GM19438 (cell line): ENCODE data around the gene TNIP1.

Experiments
- ATAC-seq: cut with Tn5 transposase; IDR thresholded peaks from one replicate; pipeline ENCODE4 v1.9.1; 2021; ENCODE audit warnings: low read depth; ENCODE audit not compliant: unreplicated experiment

The TNIP1 gene

GRCh38 chr5:151047814-151048425 is 32.9 kb downstream of the TNIP1 start:
- ATAC-seq, result no peak

DNA sequence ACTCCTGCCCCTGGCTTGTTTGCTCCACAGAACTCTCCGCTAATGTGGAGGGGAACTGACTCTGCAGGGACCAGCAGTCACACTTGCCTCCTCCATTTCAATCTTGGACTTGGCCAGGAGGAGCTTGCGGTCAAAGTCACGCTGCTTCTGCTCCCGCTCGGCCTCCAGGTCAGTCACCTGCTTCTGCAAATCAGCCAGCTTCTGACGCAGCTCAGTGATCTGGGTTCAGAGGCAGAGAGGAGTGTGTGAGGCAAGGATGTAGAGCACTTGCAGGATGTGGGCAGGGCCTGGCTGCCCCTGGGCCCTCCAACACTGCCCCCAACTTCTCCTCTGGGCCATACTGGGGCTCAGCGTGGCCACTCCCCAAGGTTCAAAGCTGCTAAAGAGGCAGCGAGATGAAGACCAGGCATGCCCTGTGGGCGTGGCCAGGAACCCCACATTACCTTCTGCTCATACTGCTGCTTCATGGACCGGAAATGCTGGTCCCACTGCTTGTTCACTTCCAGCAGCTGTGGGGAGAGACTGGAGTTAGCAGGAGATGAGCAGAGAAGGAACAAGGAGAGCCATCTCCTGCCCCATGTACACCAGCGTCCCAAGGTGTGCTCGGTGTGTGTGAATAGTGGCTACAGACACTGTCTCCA is 38.3 kb downstream of the TNIP1 start:
- no peak for ATAC-seq

GRCh38 chr5:151041577-151042268 is 39.1 kb downstream of the TNIP1 start:
- ATAC-seq, result no peak

GRCh38 chr5:151040211-151040747 is 40.6 kb downstream of the TNIP1 start:
- no peak for ATAC-seq

- no peak for ATAC-seq
Measured at GRCh38 chr5:151039665-151040064, 41.2 kb downstream of the TNIP1 start.

DNA sequence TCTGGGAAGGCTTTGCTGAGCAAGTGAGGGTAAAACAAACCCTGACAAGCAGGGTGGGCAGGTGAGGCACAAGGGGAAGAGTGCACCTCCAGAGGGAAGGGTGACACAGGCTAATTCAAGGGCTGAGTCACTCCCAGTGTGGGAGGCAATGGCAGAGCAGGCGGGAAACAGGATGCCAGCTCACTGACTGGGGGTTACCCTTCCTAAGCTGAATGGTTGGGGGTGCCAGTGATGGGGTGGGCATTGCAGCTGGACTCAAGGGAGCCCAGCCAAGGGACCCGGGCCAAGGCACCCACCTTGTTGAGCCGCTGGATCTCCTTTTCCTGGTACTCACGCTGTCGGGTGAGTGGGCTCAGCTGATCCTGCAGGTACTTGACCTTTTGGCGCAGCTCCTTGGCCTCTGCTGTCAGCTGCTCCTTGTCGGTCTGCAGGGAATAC is 42.0 kb downstream of the TNIP1 start:
- ATAC-seq, result no peak

DNA sequence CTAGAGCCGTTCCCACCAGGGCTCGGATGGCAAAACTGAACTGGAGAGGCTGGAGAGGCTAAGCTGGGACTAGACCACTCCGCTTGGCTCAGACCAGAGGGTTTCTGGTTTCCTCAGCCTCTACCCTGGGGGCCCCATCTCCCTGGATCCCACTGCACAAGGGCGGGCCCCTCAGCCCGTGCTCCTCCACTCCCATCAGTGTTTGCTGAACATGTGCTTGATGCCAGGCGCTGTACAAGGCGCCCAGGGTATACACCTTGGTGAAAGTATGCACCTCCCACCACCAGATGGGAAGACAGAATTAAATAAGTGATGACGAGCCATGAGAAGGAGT is 42.5 kb downstream of the TNIP1 start:
- ATAC-seq, result no peak

DNA sequence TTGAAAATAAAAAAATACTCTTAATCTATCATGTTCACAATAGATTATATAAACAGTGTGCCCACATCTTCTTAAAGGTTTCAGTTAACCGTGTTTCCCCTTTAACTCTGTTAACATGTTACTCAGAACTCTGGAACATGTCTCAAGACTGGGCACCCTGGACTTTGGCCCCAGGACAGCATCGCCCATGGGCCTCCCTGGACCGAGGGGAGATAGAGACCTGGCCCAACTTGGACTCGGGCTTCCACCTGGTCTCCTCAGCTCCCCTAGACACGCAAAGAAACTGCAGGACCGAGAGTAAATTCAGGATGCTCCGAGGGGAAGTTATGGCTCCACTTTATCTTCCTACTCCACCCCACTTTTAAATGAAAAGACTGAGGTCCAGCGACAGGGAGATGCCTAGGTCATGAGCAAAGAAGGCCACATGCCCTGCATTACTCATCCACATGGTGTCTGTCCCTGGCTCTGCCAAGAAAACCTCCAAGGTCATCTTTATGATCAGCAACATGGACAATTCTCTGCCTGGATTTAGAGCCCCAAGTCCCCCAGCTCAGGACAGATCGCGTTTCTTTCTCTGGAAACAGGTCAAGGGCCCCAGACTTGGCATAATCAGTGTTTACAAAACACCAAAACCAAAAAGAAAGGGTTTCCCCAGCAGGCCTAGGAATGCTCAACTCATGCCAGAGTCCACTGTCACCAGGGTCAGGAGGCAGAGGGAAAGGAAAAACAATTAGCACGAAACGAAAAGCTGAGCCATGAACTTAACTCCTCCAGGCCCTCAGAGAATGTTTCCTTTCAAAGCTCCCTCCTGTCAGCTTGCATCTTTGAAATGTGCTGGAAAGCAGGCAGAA is 43.0 kb downstream of the TNIP1 start:
- ATAC-seq, result no peak

GRCh38 chr5:151036556-151036955 is 44.3 kb downstream of the TNIP1 start:
- no peak for ATAC-seq

GRCh38 chr5:151034422-151035379 is 46.1 kb downstream of the TNIP1 start:
- ATAC-seq, result no peak

GRCh38 chr5:151033217-151033934 is 47.5 kb downstream of the TNIP1 start:
- no peak for ATAC-seq

- ATAC-seq, result no peak
Measured at GRCh38 chr5:151031554-151031953, 49.3 kb downstream of the TNIP1 start.

- ATAC-seq, result no peak
Measured at GRCh38 chr5:151030379-151030778, 50.5 kb downstream of the TNIP1 start.

- no peak for ATAC-seq
Measured at GRCh38 chr5:151030056-151030336, 50.8 kb downstream of the TNIP1 start.

DNA sequence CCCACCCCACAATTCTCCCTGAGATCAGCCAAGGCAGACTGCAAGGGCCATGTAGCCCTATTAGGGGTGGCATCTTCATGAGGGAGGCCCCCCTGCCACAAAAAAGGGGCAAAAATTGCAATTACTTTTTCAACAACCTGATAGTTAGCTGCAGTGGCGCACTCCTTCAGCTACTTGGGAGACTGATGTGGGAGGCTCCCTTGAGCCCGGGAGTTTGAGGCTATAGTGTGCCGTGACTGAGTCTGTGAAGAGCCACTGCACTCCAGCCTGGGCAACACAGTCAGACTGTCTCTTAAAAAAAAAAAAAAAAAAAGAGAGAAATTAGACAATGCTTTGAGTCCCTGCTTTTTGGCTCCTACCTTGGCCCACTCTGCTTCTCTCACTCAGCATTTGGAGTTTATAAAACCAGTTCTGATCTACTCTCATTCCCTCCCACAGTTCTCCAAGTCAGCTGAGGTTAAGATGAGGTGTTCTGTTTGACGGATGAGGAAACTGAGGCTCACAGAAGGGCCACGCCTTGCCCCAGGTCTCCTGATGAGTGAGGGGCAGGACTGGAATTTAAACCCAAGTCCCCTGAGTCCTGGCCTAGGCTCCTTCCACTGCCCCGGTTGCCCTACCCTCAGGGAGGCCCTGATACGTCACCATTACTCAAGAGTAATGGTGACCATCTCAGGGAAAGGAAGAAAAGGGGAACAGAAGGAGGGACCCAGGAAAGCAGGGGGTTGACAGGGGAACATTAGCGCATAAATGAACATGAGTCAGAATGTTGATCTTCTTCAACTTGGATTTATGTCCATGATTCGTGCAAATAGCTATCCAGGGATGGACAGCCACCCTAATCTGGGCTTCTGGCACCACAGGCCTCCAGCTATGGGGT is 51.4 kb downstream of the TNIP1 start:
- no peak for ATAC-seq

GRCh38 chr5:151028717-151029116 is 52.1 kb downstream of the TNIP1 start:
- ATAC-seq, result no peak

- no peak for ATAC-seq
Measured at GRCh38 chr5:151027961-151028479, 52.8 kb downstream of the TNIP1 start.

DNA sequence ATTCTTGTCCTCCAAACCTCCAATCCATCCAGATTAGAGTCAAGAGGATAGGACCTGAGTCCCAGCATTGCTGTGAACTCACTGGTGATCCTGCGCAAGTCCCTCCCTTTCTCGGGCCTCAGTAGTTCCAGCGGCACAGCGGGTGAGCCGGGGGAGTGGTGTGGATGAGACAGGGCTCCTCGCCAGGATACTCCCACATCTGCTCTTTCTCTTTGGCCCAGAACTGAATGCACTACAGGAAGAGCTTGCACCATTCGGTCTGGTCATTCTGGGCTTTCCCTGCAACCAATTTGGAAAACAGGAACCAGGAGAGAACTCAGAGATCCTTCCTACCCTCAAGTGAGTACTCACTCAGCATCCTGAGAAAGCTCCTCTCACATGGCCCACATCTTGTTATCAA is 54.2 kb downstream of the TNIP1 start:
- ATAC-seq, result no peak
